ENCODE data around the gene TEX19. TPM values are rescaled to one million over a fixed set of nuclear protein-coding genes. Genes with fewer than 3 reads are reported as not detected.
A peak's percentile ranks its signal among the peaks of the same experiment; 100 is the strongest.

Gene TEX19
- total RNA-seq, 1 experiment from 2014 or later = not detected

GRCh38 chr17:82385559-82386254 lies 26.7 kb downstream of the TEX19 start:
- Mint-ChIP-seq H3K27ac (ENCODE audit: unreplicated experiment) (no peak overlapping the region), H3K36me3 (ENCODE audit: insufficient read depth, unreplicated experiment) (peaks cover 5% of the 10 kb centered on the region), H3K4me1 (ENCODE audit: low read depth, unreplicated experiment) (peaks cover 17% of the 10 kb centered on the region), H3K9me3 (ENCODE audit: low read depth, unreplicated experiment) (no peaks in the 10 kb centered on the region), H3K27me3 (ENCODE audit: unreplicated experiment) (peaks cover 44% of the 10 kb centered on the region), H3K4me3 (ENCODE audit: low read depth, unreplicated experiment) (no peak overlapping the region)
- BruUV-seq (replicated peaks) = no TSS peak
- intact Hi-C loops (cut with micrococcal nuclease; ENCODE audit: unreplicated experiment) = no loop called here
- DNase-seq = no peak
- TF ChIP-seq CTCF (IDR thresholded peaks at IDR 0.05; ENCODE audit: unreplicated experiment) = no peak
- CTCF ChIA-PET = no interaction called here

GRCh38 chr17:82386255-82386831 lies 27.3 kb downstream of the TEX19 start:
- CTCF ChIA-PET = no interaction called here
- no peak overlapping the region for H3K27ac Mint-ChIP-seq (ENCODE audit: unreplicated experiment)
- no peaks in the 10 kb centered on the region for H3K9me3 Mint-ChIP-seq (ENCODE audit: low read depth, unreplicated experiment)
- peaks cover 15% of the 10 kb centered on the region for H3K4me1 Mint-ChIP-seq (ENCODE audit: low read depth, unreplicated experiment)
- DNase-seq = no peak
- no peak for TF ChIP-seq CTCF (IDR thresholded peaks at IDR 0.05; ENCODE audit: unreplicated experiment)
- intact Hi-C loops (cut with micrococcal nuclease; ENCODE audit: unreplicated experiment) = no loop called here
- H3K36me3 Mint-ChIP-seq (ENCODE audit: insufficient read depth, unreplicated experiment) = peaks cover 5% of the 10 kb centered on the region
- no peak overlapping the region for H3K4me3 Mint-ChIP-seq (ENCODE audit: low read depth, unreplicated experiment)
- H3K27me3 Mint-ChIP-seq (ENCODE audit: unreplicated experiment) = peaks cover 38% of the 10 kb centered on the region
- no TSS peak for BruUV-seq (replicated peaks)

GRCh38 chr17:82386881-82387704 lies 28.0 kb downstream of the TEX19 start:
- no peak overlapping the region for H3K4me3 Mint-ChIP-seq (ENCODE audit: low read depth, unreplicated experiment)
- TF ChIP-seq CTCF (IDR thresholded peaks at IDR 0.05; ENCODE audit: unreplicated experiment) = no peak
- intact Hi-C loops (cut with micrococcal nuclease; ENCODE audit: unreplicated experiment) = no loop called here
- H3K9me3 Mint-ChIP-seq (ENCODE audit: low read depth, unreplicated experiment) = no peaks in the 10 kb centered on the region
- peaks cover 32% of the 10 kb centered on the region for H3K27me3 Mint-ChIP-seq (ENCODE audit: unreplicated experiment)
- CTCF ChIA-PET = no interaction called here
- peaks cover 5% of the 10 kb centered on the region for H3K36me3 Mint-ChIP-seq (ENCODE audit: insufficient read depth, unreplicated experiment)
- peaks cover 11% of the 10 kb centered on the region for H3K4me1 Mint-ChIP-seq (ENCODE audit: low read depth, unreplicated experiment)
- no peak for DNase-seq
- BruUV-seq (replicated peaks) = no TSS peak
- peak overlapping the region; percentile 7 for H3K27ac Mint-ChIP-seq (ENCODE audit: unreplicated experiment)

GRCh38 chr17:82387705-82388106 lies 28.7 kb downstream of the TEX19 start:
- peaks cover 32% of the 10 kb centered on the region for H3K27me3 Mint-ChIP-seq (ENCODE audit: unreplicated experiment)
- no TSS peak for BruUV-seq (replicated peaks)
- no peak for DNase-seq
- intact Hi-C loops (cut with micrococcal nuclease; ENCODE audit: unreplicated experiment) = no loop called here
- no peaks in the 10 kb centered on the region for H3K9me3 Mint-ChIP-seq (ENCODE audit: low read depth, unreplicated experiment)
- CTCF ChIA-PET = no interaction called here
- no peak overlapping the region for H3K4me3 Mint-ChIP-seq (ENCODE audit: low read depth, unreplicated experiment)
- TF ChIP-seq CTCF (IDR thresholded peaks at IDR 0.05; ENCODE audit: unreplicated experiment) = no peak
- peak overlapping the region; percentile 7 for H3K27ac Mint-ChIP-seq (ENCODE audit: unreplicated experiment)
- peaks cover 9% of the 10 kb centered on the region for H3K36me3 Mint-ChIP-seq (ENCODE audit: insufficient read depth, unreplicated experiment)
- peaks cover 11% of the 10 kb centered on the region for H3K4me1 Mint-ChIP-seq (ENCODE audit: low read depth, unreplicated experiment)

Measured in Calu3 (cell line).